ENCODE results near the gene PRRX2.

GRCh38 chr9:129665814-129666520 is 520 bp downstream of the PRRX2 start:
- no peak for TF ChIP-seq RARB (CRISPR knock-in tag; IDR thresholded peaks at IDR 0.05)
- TF ChIP-seq ARNTL (CRISPR knock-in tag; IDR thresholded peaks at IDR 0.05; ENCODE audit: borderline replicate concordance, low read depth): no peak
- TF ChIP-seq SNAI2 (CRISPR knock-in tag; IDR thresholded peaks at IDR 0.05): no peak
- TF ChIP-seq PATZ1 (CRISPR knock-in tag; IDR thresholded peaks at IDR 0.05; ENCODE audit: borderline replicate concordance): no peak
- TF ChIP-seq PPARA (CRISPR knock-in tag; IDR thresholded peaks at IDR 0.05; ENCODE audit: borderline replicate concordance): no peak
- TF ChIP-seq TSHZ2 (CRISPR knock-in tag; IDR thresholded peaks at IDR 0.05): no peak
- no peak for TF ChIP-seq POU6F1 (CRISPR knock-in tag; IDR thresholded peaks at IDR 0.05; ENCODE audit: borderline replicate concordance, low read depth)
- no peak for TF ChIP-seq TOX (CRISPR knock-in tag; IDR thresholded peaks at IDR 0.05; ENCODE audit: borderline replicate concordance)
- no peak for TF ChIP-seq ZNF70 (CRISPR knock-in tag; IDR thresholded peaks at IDR 0.05)
- no peak for TF ChIP-seq CSRNP3 (CRISPR knock-in tag; IDR thresholded peaks at IDR 0.05)
- no peak for TF ChIP-seq CREB5 (CRISPR knock-in tag; IDR thresholded peaks at IDR 0.05; ENCODE audit: low read depth)
- no peak for TF ChIP-seq CSDC2 (CRISPR knock-in tag; IDR thresholded peaks at IDR 0.05)
- no peak for TF ChIP-seq ZNF565 (CRISPR knock-in tag; conservative IDR thresholded peaks at IDR 0.05; ENCODE audit: low read depth)
